Kidney (tissue), 14 donors: ENCODE results near the gene TMEM220. TPM values are rescaled to one million over a fixed set of nuclear protein-coding genes. Genes with fewer than 3 reads are reported as not detected.

Experiments used
- DNase-seq, 5 donors: peaks; one replicate each; pipeline ENCODE4 v3.0.0-alpha.2; 2013 to 2020
- FAIRE-seq: peaks from 2 replicates; lab custom pipeline; 2012; peaks lifted over from hg19 to GRCh38; lab: Jason Lieb, UNC
- H3K27ac ChIP-seq, 2 donors: one replicate each; pipeline ENCODE4 v1.7.0; 2013; ENCODE audit warnings: low read depth in 2 of 2, low read length in 2 of 2, inconsistent platforms in 1 of 2
- H3K27me3 ChIP-seq: one replicate; pipeline ENCODE4 v1.7.1; 2013; ENCODE audit warnings: low read length, inconsistent platforms; ENCODE audit not compliant: control insufficient read depth, insufficient read depth
- H3K36me3 ChIP-seq, 3 donors: one replicate each; pipeline versions ENCODE4 v1.7.0 to v1.7.1; 2013; ENCODE audit warnings: low read length in 3 of 3, control low read depth in 1 of 3, inconsistent platforms in 1 of 3; ENCODE audit not compliant: insufficient read depth in 3 of 3, control insufficient read depth in 2 of 3
- H3K4me1 ChIP-seq, 3 donors: one replicate each; pipeline versions ENCODE4 v1.7.0 to v1.7.1; 2013; ENCODE audit warnings: low read length in 3 of 3, inconsistent platforms in 1 of 3, low read depth in 1 of 3; ENCODE audit not compliant: control insufficient read depth in 2 of 3, insufficient read depth in 2 of 3
- H3K4me3 ChIP-seq, 3 donors: one replicate each; pipeline versions ENCODE4 v1.7.0 to v1.8.1; 2013; ENCODE audit warnings: low read length in 3 of 3, control low read depth in 1 of 3, inconsistent platforms in 1 of 3
- H3K9ac ChIP-seq, 3 donors: one replicate each; pipeline versions ENCODE4 v1.7.0 to v1.7.1; 2013; ENCODE audit warnings: low read length in 3 of 3, control low read depth in 1 of 3, inconsistent platforms in 1 of 3
- H3K9me3 ChIP-seq, 3 donors: one replicate each; pipeline versions ENCODE4 v1.7.0 to v1.7.1; 2013; ENCODE audit warnings: low read length in 3 of 3, control low read depth in 1 of 3, inconsistent platforms in 1 of 3; ENCODE audit not compliant: control insufficient read depth in 2 of 3, insufficient read depth in 1 of 3
- CTCF ChIP-seq: IDR thresholded peaks from 3 replicates; pipeline ENCODE4 v1.5.1; 2012; ENCODE audit warnings: mild to moderate bottlenecking, moderate library complexity, borderline replicate concordance; ENCODE audit not compliant: insufficient read depth; ENCODE audit errors: extremely low read depth
- intact Hi-C: fragments of 100-400 bp; cut with DNase I; formaldehyde crosslinking; loops from one replicate; pipeline ENCODE4 v1.11.1; 2022
- polyA plus RNA-seq: library from polyadenylated mRNA; stranded (reverse); fragments of 350-450 nt; fragmentation: Illumina TruSeq; extraction: RNeasy Lipid Tissue Mini Kit (QIAGEN cat#74804); gene quantifications from one replicate; pipeline ENCODE4 v1.2.3, GENCODE V29; 2014; ENCODE audit warnings: low read depth, low replicate concordance; ENCODE audit not compliant: insufficient read depth
- total RNA-seq: library from RNA; stranded (reverse); fragmentation: NEBNext Ultra II Directional; extraction: Animal tissue kit (Norgen Biotek cat#: 25700); gene quantifications from one replicate; pipeline ENCODE4 v1.2.1, GENCODE V29; 2021
- donor health status: control.
- donor health status: control.
- donor health status: control.
- donor health status: control.
- donor health status: control.
- donor health status: DM: yes; HTN: yes; CAD: no.
- donor health status: Normal renal cell carcinoma (clear cell type).

TMEM220 gene
- total and polyA plus RNA-seq, 2 donors from 2014 or later, result 13.3 to 16.4 TPM

- Histone ChIP-seq H3K36me3 (no peaks in the 10 kb centered on the region), H3K4me3 (no peak overlapping the region), H3K9me3 (peaks cover 0 to 5% (median 0%) of the 10 kb centered on the region in 3 donors), H3K9ac (no peak overlapping the region), H3K27ac (no peak overlapping the region), H3K27me3 (no peaks in the 10 kb centered on the region), H3K4me1 (no peaks in the 10 kb centered on the region)
- intact Hi-C loops, result no loop called here
- DNase-seq (no peak), FAIRE-seq (no peak)
- TF ChIP-seq CTCF, result no peak
These were observed 41.3 kb upstream of the TMEM220 start for GRCh38 chr17:10771148-10771547.

GRCh38 chr17:10769840-10770239, 40.0 kb upstream of the TMEM220 start:
- Histone ChIP-seq H3K9me3 (peaks cover 0 to 5% (median 0%) of the 10 kb centered on the region in 3 donors), H3K9ac (no peak overlapping the region), H3K27me3 (no peaks in the 10 kb centered on the region), H3K27ac (no peak overlapping the region), H3K4me3 (no peak overlapping the region), H3K36me3 (no peaks in the 10 kb centered on the region), H3K4me1 (no peaks in the 10 kb centered on the region)
- no peak for DNase-seq
- FAIRE-seq, result no peak
- intact Hi-C loops, result no loop called here
- TF ChIP-seq CTCF, result no peak

GRCh38 chr17:10768750-10769251, 39.0 kb upstream of the TMEM220 start:
- no peak for TF ChIP-seq CTCF
- no peak for FAIRE-seq
- no peaks in the 10 kb centered on the region for H3K27me3 ChIP-seq

DNA sequence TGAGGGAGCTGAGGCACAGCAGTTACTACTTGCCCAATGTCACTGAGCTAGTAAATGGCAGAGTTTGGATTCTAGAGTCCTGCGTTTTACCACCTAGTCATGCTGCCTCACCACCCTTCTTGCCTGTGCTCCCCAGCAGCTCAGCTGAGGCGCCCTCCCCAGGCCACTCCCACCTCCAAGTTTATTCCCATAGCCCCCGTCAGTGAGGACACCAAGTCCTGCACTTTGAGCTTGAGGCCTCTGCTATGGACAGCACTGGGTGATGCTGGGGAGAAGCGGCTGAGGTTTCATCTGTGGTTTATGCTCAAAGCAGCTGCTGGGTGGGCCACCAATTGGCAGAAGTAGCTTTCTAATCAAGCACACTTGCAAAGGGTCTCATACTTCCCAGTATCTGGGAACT, 37.4 kb upstream of the TMEM220 start:
- H3K9me3 ChIP-seq, result peaks cover 0 to 3% (median 0%) of the 10 kb centered on the region in 3 donors
- no peak overlapping the region for H3K27ac ChIP-seq
- intact Hi-C loops, result no loop called here
- no peaks in the 10 kb centered on the region for H3K36me3 ChIP-seq
- H3K4me3 ChIP-seq, result no peak overlapping the region
- DNase-seq, result no peak
- no peak for FAIRE-seq
- H3K9ac ChIP-seq, result no peak overlapping the region
- H3K27me3 ChIP-seq, result no peaks in the 10 kb centered on the region
- H3K4me1 ChIP-seq, result no peaks in the 10 kb centered on the region
- TF ChIP-seq CTCF, result no peak

More at GRCh38 chr17:10768750-10769251, 39.0 kb upstream of the TMEM220 start:
- no peak overlapping the region for H3K27ac ChIP-seq
- DNase-seq, result no peak
- no peak overlapping the region for H3K9ac ChIP-seq
- H3K4me3 ChIP-seq, result no peak overlapping the region
- H3K4me1 ChIP-seq, result no peaks in the 10 kb centered on the region
- H3K9me3 ChIP-seq, result peaks cover 0 to 5% (median 0%) of the 10 kb centered on the region in 3 donors
- intact Hi-C loops, result no loop called here
- no peaks in the 10 kb centered on the region for H3K36me3 ChIP-seq
